Neural progenitor cell (in vitro differentiated cells): ENCODE results near the gene MED12L.

Source experiments
- EZH2 ChIP-seq: fragments of 200-600 bp; sonication (generic); IDR thresholded peaks from 2 replicates; pipeline ENCODE4 v1.6.1; 2017; ENCODE audit warnings: antibody characterized with exemption, mild to moderate bottlenecking, moderate library complexity
- EZH2phosphoT487 ChIP-seq: fragments of 200-600 bp; sonication (generic); IDR thresholded peaks from 2 replicates; pipeline ENCODE4 v1.6.1; 2017; ENCODE audit warnings: antibody characterized with exemption
- TF ChIP-seq, protein P1 (sequence below): fragments of 200-600 bp; sonication (generic); IDR thresholded peaks from 2 replicates; pipeline ENCODE4 v1.5.1; 2017; ENCODE audit warnings: antibody characterized with exemption, mild to moderate bottlenecking

DNA sequence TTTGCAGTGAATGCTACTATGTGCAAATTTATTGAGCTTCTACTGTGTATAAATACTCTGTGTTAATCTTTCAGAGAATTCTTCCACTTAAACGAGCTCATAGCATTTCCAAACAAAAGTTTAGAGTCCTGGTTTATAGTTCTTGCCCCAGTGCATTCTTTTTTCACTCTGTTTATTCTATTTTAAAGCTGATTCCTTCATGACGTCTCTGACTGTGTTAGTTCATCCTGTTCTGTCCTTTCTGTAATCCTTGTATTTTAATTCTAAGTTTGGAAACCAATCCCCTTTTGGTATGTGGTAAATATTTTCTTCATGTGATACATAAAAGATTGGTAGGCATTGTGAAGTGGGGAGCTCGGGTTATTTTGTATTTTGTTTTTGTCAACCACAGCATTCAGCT lies 174.2 kb downstream of the MED12L start:
- no peak for TF ChIP-seq EZH2phosphoT487
- TF ChIP-seq, protein P1, sequence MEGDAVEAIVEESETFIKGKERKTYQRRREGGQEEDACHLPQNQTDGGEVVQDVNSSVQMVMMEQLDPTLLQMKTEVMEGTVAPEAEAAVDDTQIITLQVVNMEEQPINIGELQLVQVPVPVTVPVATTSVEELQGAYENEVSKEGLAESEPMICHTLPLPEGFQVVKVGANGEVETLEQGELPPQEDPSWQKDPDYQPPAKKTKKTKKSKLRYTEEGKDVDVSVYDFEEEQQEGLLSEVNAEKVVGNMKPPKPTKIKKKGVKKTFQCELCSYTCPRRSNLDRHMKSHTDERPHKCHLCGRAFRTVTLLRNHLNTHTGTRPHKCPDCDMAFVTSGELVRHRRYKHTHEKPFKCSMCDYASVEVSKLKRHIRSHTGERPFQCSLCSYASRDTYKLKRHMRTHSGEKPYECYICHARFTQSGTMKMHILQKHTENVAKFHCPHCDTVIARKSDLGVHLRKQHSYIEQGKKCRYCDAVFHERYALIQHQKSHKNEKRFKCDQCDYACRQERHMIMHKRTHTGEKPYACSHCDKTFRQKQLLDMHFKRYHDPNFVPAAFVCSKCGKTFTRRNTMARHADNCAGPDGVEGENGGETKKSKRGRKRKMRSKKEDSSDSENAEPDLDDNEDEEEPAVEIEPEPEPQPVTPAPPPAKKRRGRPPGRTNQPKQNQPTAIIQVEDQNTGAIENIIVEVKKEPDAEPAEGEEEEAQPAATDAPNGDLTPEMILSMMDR = no peak
- no peak for TF ChIP-seq EZH2
